Measurements from ENCODE around the gene ZNF521.
"Not testable (repeated sequence)": the region's sequence is repeated elsewhere in the genome, so short reads cannot be mapped to it uniquely, and the experiment has no call there.

ZNF521 gene

GRCh38 chr18:25288340-25288938 lies 63.5 kb downstream of the ZNF521 start:
- DNase-seq: no peak

DNA sequence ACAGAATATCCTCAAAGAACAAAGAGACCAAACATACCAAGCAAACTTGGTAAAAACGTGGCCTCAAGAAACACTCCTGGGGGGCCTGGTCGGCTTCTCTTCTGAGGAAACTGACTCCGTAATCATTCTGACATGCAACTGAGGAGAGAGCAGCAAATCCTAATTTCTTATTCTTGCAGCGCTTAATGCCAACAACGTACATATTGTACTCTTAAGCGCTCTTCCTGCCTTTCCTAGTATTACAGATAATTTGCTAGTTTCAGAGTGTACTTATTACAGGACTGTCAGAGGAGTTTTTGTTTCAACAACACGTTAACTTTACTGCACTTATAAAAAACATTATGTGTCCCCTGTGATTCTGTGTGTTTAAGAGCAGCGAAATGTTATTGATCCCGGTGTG lies 64.9 kb downstream of the ZNF521 start:
- no peak for DNase-seq

DNA sequence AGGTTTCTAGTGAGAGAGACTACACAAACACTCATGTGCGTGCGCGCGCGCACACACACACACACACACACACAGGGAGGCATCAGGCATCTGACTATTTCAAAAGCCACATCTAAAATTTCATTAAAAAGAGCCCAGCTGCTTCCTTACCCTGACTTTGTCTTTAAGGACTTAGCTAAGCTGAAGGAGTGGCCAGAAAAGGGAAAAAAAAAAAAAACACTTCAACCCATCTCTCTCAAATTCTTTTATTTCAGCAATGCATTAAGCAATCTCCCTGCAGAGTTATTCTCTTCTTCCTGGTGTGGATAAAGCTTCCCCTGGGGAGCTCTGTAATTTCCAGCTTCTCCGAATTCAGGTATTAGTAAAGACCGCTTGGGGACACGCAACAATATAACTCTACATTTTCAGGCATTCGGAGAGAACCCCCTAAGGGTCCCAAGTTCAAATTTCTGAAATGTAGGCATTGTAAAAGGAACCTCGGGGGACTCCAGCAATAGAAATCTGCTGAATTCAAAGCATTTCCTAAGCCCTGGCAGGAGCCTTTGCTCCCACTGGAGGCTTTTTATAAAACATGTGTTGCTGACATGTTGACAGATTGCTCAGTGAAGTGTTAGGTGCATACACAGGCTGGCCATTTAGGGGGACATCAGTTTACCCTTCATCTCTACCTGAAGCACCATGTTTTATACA lies 67.0 kb downstream of the ZNF521 start:
- DNase-seq: no peak

DNA sequence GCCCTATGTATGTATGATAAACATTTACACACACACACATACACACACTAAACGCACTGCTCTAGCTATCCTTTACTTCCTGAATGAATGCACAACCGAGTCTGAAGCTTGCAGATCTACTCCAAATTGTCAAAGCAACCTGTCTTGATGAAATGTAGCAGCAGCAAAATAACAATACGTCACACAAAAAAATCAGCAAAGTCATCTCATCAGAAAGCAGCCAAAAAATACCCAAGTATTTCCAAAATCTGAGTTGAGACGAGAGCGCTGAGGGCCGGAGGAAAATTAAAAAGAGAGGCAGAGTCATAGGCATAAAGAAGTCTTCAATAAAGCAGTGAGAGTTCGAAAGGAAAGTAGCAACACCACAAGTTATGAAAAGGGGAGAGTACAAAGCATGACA lies 67.7 kb downstream of the ZNF521 start:
- DNase-seq: no peak

DNA sequence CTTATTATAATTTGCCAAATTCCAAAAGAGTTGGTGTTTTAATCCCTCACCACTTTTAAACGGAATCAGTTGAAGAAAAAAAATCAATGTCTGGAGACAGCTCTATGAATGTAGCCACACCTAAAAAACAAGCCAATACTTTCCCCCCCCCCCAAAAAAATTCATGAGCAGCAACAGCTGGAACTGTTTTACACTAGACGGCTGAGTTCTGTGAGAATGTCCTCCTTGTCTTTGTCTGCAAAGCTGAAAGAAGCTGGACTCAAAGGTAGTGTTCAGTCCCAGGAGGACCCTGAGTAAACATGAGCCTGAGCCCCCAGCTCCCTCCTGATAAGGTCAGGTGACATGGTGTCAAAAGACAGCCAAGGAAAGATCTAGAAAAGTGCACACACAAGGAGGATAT lies 68.2 kb downstream of the ZNF521 start:
- no peak for DNase-seq

DNA sequence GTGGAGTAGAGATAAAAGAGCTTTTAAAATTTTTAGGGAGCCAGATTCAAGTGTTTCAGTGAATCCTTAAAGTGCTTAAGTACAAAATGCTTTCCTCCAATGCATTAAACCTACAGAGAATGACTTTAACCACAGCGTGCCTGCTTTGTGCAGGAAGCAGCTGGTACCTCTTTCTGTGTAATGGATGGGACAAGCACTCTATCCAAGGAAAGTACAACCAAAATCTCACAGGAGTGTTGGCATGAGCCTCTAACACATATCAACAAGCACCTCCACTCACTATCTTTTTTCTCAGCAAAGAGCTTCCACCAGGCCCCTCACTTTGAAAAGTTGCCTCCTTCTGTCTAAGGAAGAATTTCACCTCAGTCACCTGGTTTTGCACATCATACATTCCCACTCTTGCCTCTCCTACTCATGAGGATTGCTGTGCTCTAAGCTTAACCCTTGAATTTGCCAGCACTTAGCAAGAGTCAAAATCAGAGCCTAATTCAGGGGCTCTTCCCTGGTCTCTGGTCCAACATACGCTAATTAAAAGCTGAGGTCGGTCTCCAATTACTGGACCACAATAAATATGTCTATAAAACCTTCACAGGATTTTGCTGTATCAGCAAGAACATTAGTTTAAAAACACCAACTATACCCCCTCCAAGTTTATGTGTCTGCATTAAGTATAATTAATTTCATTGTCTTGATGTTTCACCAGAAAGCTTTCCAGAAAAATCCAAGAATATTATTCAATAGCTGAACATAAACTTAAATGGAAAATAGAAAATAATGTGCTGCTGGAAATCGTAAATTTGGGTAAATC lies 68.9 kb downstream of the ZNF521 start:
- no peak for DNase-seq

GRCh38 chr18:25282282-25282681 lies 69.7 kb downstream of the ZNF521 start:
- peak; percentile 32 for DNase-seq

DNA sequence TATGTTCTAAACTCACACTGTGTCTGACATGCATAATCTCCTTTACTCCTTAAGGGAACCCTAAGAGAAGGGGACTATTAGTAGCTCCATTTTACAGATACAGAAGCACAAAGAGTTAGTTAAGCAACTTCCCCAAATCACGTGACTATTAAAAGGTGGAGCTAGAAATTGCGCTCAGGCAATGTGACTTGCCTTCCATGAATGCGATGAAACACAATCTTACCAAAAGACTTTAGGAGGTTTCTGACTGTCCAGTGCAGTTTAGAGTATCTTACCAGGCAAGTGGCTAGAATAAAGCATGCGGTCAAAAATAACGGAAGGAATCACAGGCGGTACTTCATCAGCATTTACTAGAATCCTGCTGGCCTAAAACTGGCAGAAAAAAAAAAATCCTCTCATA lies 70.4 kb downstream of the ZNF521 start:
- no peak for DNase-seq

- DNase-seq: no peak
Observed at GRCh38 chr18:25279961-25280360, 72.0 kb downstream of the ZNF521 start.

- no peak for DNase-seq
Observed at GRCh38 chr18:25279556-25279955, 72.4 kb downstream of the ZNF521 start.

GRCh38 chr18:25279133-25279532 lies 72.8 kb downstream of the ZNF521 start:
- no peak for DNase-seq

DNA sequence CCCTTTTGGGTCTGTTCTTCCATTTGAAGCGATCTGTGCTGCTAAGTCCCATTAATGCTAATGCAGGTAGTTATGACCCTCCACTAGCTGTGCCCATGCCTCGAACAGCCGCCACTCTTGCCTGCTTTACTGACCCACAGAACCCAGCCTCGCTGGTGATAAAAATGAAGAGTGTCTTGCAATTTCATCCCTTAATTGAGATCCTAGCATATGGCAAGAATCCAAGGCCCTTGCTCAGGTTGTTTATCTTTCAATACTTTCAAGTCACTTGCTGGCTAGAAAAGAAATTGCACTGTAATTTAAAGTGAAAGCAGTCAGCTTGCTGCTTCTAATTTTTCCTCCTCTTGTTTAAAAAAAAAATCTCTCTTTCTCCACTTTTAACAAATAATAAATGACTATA lies 73.6 kb downstream of the ZNF521 start:
- DNase-seq: no peak

DNA sequence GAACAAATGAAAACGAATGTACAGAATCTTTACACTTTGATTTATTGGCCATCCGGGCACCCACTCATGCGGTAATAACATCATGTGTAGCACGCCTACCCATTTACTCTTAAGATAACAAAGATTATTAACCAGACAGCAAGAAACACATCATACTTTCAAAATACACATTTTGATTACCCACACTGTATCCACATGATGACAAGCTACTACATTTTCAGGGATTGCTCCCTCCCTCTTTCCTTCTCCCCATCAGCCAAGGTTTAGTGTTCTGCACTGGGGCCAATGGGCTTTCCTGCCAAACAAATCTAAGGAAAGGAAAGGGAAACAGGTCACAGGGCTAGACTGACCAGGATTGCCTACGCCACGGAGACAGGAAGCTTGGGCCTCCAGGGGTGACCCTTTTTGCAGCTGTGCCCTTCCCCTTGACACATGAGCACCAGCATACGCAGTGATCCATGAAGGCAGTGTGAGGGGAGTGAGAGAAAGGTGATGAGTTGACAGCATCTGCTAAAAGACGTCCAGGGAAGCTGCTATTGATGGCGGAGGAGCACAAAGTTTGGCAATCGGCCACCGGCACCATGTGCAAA lies 76.5 kb downstream of the ZNF521 start:
- no peak for DNase-seq

- DNase-seq: no peak
Observed at GRCh38 chr18:25274926-25275325, 77.0 kb downstream of the ZNF521 start.

- not testable (repeated sequence) for DNase-seq
Observed at GRCh38 chr18:25266931-25267527, 84.9 kb downstream of the ZNF521 start.

DNA sequence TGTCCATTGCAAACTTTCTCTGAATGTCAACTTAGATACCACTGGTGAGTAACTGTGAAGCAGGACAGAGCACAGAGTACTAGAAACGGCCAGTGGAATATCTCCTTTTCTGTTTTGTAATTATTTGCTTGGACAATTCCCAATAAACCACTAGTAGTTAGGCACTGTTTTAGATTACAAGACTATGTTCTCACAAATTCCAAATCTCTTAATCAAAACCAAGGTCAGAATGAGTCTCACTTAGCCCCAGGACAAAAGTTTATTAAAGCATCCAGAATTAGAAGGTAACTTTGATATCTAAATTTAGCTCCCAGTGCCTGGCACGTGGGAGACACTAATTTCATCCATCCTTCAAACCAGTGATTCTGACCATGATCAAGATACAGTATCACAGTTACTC lies 89.0 kb downstream of the ZNF521 start:
- no peak for DNase-seq

- no peak for DNase-seq
Observed at GRCh38 chr18:25261768-25262167, 90.2 kb downstream of the ZNF521 start.

- DNase-seq: no peak
Observed at GRCh38 chr18:25256439-25256838, 95.5 kb downstream of the ZNF521 start.

GRCh38 chr18:25253779-25254178 lies 98.2 kb downstream of the ZNF521 start:
- no peak for DNase-seq

DNA sequence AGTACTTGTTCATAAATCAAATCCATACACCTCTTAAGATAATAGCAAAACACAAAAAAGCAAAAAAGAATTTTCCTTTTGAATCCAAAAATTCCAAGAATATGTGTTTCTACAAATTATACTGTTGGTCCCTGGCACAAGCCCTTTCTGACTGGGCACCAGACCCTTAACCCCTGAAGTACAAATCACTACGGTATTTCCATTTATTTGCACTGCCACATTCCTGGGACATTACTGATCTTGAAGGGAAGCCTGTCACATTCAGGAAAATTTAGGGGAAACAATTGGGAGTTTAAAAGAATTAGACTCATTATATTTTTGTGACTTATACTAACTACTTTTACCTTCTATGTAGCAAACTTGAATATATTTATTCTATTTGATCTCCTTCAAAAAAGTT lies 98.8 kb downstream of the ZNF521 start:
- no peak for DNase-seq

- DNase-seq: no peak
Observed at GRCh38 chr18:25251068-25251467, 100.9 kb downstream of the ZNF521 start.

GRCh38 chr18:25250474-25250851 lies 101.5 kb downstream of the ZNF521 start:
- no peak for DNase-seq

- DNase-seq: no peak
Observed at GRCh38 chr18:25248755-25249154, 103.2 kb downstream of the ZNF521 start.
